Epidermal melanocyte (primary cell): ENCODE results near the gene PCED1A.
"Not testable (repeated sequence)": the region's sequence is repeated elsewhere in the genome, so short reads cannot be mapped to it uniquely, and the experiment has no call there.

Experiments
- DNase-seq: peaks from one replicate; pipeline ENCODE4 v3.0.0; 2011; ENCODE audit warnings: low spot score; ENCODE audit not compliant: insufficient read length

Gene PCED1A

DNA sequence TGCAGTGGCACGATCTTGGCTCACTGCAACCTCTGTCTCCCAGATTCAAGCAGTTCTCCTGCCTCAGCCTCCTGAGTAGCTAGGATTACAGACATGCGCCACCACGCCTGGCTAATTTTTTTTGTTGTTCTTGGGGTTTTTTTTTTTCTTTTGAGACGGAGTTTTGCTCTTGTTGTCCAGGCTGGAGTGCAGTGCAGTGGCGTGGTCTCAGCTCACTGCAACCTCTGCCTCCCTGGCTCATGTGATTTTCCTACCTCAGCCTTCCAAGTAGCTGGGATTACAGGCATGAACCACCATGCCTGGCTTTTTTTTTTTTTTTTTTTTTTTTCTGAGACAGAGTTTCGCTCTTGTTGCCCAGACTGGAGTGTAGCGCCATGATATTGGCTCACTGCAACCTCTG, 9.2 kb downstream of the PCED1A start:
- DNase-seq = not testable (repeated sequence)

DNA sequence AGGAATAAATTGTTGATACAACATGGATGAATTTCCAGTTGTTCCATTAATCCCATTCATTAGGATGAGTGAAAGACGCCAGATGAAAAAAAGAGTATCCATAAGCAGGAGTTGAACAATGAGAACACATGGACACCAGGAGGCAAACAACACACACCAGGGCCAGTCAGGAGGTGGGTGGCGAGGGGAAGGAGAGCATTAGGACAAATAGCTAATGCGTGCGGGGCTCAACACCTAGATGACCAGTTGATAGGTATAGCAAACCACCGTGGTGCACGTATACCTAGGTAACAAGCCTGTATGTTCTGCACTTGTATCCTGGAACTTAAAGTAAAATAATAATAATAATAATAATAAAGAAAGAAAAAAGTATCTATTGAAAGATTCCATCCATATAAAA, 11.1 kb downstream of the PCED1A start:
- DNase-seq = no peak

DNA sequence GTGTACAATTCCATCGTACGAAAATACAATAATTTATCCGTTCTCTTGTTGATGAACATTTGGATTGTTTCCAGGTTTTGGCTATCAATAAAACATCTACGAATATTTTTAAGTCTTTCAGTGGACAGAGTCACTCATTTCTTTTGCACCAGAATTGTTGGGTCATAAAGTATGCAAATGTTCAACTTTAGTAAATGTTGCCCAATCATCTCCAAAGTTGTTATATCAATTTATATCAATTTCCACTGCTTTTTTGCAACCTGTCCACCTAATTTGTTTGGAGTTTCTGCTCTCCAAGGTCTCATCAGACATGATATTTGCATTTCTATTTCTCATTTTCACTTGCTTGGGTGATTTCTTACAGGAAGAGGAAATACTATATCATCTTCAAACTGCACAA, 13.8 kb downstream of the PCED1A start:
- DNase-seq = no peak

DNA sequence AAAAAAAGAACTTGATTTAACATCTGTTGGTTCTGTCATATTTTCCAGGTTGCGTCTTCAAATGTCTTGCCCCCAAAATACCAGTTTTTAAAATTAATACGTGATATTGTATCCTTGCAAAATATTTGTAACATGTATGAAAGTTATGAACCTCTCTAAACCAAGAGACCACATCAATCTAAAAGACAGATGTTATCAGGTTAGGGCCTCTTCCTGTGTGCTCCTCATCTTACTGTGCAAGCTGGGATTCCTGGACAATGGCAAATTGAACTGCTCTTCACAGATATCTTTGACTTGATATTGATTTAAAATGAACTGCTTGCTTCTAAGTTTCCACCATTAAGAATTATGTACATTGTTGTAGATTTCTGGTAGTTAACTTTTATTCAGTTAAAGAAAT, 14.7 kb downstream of the PCED1A start:
- no peak for DNase-seq

DNA sequence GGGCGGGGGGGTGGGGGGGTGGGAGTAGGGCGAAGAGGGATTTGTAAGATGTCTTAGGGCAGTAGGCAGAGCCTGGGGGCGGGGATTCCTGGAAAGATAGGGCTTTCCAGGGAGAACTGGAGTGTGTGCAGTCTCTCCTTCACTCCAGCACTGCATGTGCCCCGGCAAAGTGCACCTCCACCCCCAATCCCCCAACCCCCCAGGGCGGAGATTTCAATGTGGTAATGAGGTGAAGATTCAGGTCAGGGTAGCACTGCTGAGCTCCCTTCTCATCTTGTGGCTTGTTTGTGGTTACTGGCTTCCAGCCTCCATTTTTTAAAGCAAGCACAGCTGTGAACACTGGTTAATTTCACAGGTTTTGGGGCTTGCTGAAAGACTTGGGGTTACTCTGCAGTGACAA, 18.4 kb downstream of the PCED1A start:
- DNase-seq = no peak

DNA sequence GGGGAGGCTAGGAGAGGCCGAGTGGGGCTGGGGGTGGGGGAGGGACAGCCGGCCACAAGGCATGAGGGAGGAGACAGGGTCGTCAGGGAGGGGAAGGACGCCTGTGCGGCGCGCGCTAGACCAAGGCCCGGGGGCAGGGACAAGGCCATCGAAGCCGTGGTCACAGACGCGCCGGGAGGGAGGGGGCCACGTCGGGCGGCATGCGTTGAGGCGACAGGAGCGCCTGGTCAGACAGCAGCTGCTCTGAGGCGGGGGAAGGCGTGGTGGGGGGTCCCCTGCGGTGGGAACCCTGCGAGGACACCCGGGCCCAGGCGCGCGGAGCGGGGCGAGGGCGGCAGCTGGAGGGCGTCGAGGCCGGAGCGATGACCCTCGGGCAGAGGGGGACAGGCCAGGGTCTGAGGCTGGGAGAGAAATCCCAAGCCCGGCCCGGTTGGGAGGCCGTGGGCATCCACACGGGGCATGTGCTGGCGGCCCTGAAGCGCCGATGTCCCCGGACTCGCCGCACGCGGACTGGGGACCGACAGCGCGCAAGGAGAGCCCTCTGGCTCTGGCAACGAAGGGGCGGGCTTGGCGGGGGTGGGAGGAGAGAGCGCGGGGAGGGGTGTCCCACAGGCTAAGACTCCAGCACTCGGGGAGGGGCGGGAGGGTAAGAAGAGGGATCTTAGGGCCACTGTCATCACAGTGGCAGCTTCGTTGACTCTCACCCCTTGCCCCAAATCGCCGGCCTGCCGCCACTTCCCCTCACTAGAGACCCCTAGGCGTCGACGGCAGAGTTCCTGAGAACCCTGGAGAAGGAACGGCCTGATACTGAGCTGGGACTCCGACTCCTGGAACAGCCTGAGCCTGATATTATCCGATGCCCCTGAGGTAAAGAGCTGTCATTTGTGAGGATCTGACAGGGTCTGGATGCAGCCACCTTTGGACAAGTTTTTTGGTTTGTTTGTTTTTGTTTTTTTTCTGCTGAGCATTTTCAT, 19.3 kb downstream of the PCED1A start:
- DNase-seq = no peak

DNA sequence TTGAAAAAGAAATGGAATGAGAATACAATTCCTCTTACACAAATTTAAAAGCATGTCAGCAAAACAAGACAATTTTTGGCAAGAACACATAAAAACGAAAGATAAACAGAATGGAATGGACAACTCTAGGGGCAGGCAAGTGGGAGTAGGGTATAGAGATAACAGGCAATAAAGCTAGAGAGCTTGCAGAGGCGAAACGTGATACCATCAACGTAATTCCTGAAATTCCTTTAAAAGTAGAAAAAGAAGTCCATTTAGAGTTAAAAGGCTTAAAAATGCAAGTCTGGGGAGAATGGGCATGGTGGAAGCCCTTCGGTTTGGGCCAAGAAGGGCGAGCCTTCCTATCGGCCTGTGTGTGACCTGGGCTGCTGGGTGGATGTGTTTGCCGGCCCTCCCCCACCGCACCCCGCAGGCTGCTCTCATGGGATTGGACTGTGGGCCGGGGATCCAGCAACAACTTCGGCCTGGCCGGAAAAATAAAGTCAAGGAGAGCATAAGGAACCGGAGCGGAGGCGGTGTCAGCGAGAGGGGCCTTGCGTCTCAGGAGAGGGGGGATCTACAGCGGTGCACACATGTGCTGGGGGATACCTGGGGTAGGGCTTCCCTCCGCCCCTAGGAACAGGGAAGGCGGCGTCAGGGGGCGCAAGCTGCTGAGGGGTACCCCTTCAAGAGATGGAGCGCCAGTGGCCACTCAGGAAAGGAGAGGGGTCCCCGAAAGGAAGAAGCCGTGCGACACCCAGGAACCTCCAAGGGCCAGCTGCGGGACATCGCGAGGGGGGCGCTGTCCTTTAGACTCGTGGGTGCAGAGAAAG, 20.2 kb downstream of the PCED1A start:
- DNase-seq = no peak

DNA sequence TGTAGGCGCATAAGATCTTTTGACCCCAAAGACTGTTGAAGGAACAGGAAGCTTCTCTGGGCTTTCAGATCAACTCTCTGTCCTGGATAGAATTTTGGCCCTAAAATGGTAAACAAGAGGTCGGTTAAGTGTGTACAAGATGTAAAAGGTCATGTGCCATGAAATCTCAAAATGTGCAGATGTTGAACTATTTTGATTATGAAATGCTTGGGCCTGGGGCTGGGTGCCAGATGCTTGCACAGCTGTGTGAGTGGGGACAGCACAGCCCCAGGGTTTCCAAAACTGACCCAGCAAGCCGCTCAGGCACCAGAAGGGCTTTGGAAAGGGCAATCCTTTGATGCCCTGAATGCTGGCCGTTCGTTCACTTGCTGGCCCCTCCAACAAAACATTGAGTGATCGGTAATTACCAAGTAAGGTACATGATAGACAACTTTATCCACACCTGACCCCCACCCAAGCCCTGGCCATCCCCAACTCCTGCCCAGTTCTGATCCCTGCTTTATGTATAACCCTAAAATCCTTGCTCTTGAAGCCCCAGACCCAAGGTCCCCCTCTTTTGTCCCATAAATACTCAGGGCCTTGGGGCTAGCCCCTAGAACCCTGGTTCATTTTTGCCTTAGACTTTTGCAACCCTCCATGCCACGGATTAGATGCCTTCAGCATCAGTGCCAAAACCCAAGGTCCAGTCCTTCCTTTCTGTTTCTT, 22.4 kb downstream of the PCED1A start:
- DNase-seq = no peak

DNA sequence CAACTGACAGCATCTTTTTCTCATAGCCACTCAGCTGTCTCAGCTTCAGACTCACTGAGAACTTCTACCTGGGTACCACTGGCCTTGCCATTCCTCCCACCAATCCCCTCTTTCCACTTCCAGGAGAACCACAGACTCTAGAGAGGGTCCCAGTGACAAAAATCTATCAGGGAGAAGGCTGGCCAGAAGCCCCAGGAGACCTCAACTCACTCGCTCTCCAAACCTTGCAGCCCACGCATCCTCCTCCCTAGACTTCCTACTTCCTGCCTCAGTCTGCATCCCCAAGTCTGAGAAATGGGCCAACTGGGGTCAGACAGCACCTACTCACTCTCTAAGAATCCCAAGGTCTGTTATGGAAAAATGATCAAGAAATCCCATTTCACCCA, 23.1 kb downstream of the PCED1A start:
- DNase-seq = no peak

DNA sequence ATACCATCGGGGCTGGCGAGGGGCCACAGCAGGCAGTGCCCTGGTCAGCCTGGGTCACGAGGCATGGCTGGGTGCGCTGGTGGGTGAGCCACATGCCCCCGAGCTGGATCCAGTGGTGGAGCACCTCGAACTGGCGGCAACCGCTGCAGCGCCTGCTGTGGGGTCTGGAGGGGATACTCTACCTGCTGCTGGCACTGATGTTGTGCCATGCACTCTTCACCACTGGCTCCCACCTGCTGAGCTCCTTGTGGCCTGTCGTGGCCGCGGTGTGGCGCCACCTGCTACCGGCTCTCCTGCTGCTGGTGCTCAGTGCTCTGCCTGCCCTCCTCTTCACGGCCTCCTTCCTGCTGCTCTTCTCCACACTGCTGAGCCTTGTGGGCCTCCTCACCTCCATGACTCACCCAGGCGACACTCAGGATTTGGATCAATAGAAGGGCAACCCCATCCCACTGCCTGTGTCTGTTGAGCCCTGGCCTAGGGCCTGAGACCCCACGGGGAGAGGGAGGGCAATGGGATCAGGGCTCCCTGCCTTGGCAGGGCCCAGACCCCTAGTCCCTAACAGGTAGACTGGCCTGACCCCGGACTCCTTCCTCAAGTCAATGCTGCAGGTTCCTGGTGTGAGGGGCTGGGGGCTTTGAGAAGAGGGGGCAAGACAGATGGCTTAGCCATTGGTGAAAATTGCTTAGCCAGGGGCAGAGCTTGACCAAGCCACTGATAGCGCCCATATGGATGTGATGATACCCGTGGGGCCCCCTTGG, 23.7 kb downstream of the PCED1A start:
- DNase-seq = no peak

DNA sequence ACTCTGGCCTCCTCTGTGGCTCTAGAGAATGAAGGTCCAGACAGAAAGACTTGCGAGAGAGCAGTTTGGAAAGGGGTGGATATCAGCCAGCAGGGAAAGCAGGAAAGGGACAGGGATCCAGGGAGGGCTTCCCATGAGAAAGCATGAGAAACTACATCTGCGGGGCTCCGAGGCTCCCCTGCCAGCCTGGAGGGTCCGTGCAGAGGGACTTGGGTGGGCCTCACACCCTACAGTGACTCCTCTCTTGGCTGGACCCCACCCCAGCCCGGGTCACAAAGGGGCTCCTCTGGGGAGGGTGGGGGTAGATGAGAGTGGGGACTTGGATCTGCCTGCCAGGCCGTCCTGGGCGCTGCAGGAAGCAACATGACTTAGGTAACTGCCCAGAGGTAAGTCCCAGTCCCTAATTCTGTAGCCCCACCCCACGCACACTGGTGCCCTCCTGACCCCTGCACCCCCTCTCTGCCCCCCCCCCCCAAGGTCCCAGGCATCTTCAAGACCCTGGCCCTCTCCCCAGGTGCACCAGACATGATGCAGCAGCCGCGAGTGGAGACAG, 24.3 kb downstream of the PCED1A start, which contains the start of gene TMEM239:
Gene TMEM239, plus strand, starts transcription at position 335 of the 553 bp plus-strand sequence. Its CDS starts 191 bp downstream, at position 526.
- no peak for DNase-seq

DNA sequence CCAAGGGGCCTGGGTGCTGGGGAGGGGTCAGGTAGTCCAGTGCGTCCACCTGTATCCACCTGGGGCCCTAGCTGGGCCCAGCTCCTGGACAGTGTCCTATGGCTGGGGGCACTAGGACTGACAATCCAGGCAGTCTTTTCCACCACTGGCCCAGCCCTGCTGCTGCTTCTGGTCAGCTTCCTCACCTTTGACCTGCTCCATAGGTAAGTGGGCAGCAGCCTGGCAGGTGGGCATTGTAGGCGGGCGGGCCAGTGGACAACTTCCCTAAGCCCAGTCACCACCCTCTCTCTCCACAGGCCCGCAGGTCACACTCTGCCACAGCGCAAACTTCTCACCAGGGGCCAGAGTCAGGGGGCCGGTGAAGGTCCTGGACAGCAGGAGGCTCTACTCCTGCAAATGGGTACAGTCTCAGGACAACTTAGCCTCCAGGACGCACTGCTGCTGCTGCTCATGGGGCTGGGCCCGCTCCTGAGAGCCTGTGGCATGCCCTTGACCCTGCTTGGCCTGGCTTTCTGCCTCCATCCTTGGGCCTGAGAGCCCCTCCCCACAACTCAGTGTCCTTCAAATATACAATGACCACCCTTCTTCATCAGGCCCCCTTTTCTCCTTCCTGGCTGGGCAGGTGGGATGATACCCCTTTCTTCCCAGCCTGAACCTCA, 25.1 kb downstream of the PCED1A start:
- no peak for DNase-seq

DNA sequence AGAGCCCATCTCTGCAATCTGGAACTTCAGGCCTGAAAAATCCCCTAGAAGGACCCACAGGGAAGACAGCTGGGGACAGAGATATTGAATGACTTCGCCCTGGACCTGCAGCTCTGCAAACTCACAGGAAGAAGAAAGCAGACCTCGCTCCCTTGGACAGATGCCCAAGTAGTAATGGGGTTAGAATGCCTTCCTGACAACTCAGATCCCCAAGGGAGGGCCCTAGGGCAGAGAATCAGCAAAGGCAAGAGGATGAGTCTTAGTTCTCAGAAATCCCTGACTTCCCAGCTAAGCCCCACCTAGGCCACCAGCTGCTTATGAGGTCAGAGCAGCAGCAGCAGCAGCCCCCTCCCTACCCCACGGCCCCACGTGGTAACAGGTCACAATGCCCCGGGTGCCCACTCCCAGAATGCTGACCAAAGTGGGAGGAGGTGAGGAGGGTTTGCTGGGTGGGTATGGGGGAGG, 25.8 kb downstream of the PCED1A start, which contains the start of gene C20orf141:
Gene C20orf141, plus strand, starts transcription at position 401 of the 465 bp plus-strand sequence. CDS start 198 bp downstream, outside the sequence.
- DNase-seq = peak; percentile 69

DNA sequence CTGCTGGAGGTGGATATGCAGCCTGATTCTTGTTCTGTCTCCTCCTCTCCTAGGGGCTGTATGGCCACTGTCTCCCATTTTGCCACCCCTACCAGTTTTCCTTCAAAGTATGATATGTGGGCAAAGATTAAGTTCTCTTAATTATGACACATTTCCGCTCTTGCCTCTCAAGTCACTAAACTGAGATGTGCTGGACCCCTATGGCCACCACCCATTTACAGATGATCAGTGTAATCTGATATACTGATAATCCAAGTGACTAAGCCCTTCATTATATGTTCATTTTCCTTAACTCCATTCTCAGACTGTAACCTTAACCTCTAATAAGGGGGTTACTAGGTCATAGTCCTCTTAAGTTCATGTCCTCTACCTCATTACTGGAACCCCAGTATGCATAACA, 26.4 kb downstream of the PCED1A start:
- no peak for DNase-seq

DNA sequence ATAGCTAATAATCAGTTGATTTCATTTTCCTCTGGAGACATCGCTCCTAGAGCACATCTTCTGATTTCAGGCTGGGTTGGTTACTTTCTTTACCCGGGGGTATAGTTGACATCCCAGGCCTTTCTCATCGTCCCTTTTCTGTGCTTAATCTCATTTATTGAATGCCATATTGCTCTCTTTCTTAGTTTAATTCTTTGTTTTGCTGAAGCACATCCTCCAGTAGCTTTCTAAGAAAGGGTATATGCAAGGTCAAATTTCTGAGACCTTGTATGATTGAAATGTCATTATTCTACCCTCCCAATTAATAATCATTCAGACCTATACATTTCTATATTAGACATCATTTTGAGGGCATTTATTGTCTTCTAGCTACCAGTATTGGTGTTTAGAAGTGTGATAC, 28.3 kb downstream of the PCED1A start:
- no peak for DNase-seq

DNA sequence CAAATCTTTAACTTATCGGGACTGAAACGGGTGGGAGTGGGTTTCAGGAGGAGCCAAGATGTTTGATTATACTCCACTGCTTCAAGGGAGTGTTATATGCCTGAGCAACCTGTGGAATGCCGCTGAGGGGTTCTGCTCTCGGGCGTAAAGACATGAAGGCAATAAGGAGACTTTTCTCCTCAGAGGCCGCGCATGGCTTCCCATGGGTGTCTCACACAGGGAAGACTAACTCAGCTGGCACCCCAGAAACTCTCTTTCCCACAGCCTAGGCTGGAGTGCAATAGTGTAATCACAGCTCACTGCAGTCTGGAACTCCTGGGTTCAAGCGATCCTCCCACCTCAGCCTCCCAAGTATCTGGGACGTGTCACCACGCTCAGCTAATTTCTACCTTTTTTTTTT, 30.8 kb downstream of the PCED1A start:
- DNase-seq = no peak

DNA sequence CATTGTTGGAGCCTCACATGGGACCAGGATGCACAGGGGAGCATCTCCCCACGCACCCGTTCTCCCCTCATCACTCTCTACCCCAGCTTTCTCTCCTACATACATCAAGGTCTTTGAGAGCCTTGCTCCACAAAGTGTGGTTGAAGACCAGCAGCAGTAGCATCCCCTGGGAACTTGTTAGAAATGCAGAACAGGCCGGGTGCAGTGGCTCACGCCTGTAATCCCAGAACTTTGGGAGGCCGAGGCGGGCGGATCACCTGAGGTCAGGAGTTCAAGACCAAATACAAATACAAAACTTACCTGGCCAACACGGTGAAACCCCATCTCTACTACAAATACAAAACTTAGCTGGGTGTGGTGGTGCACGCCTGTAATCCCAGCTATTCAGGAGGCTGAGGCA, 32.5 kb downstream of the PCED1A start:
- not testable (repeated sequence) for DNase-seq

DNA sequence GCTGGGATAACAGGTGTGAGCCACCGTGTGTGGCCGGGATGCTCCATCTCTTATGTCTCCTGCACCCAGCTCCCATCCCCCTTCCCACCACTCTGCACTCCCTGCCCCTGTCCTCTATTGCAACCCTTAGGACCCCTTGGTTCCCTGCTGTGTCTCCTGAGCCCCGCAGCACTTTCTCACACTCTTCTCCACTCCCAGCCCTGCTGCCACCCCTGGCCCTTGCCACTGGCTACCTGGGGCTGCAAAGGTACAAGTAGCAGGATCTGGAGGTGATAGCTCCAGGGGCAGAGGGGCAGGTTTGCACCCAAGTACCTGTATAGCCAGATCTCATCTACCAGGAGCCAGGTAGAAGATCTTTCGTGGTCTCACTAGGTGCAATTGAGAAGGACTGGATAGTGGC, 33.4 kb downstream of the PCED1A start:
- DNase-seq = no peak

DNA sequence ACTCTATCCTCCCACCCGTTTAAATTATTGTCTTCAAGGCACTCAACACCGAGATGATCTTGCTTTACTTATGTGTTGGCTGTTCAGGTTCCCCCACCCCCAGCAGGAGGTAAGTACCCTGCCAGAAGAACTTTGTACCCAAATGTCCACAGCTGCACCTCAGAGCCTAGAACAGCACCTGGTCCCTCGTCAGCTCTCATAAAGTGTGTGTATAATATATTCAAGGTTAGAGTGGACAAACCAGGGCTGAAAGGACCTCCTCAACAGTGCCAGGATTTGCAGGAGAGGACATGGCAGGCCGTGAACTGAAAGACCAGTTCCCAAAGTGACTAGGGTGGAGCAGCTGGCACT, 34.1 kb downstream of the PCED1A start:
- no peak for DNase-seq
